HG03175 (cell line): Measurements from ENCODE around the gene ALS2CL.
A peak's percentile ranks its signal among the peaks of the same experiment; 100 is the strongest.

Experiments
- ATAC-seq: cut with Tn5 transposase; IDR thresholded peaks from one replicate; pipeline ENCODE4 v1.9.1; 2021; ENCODE audit warnings: mild to moderate bottlenecking, moderate library complexity; ENCODE audit not compliant: unreplicated experiment

Gene ALS2CL

GRCh38 chr3:46643701-46644100 is 49.8 kb downstream of the ALS2CL start:
- ATAC-seq = no peak

GRCh38 chr3:46642971-46643370 is 50.5 kb downstream of the ALS2CL start:
- ATAC-seq = no peak

GRCh38 chr3:46640927-46641326 is 52.6 kb downstream of the ALS2CL start:
- no peak for ATAC-seq

GRCh38 chr3:46639221-46639620 is 54.3 kb downstream of the ALS2CL start:
- ATAC-seq = no peak

- ATAC-seq = no peak
These were observed 58.6 kb downstream of the ALS2CL start for GRCh38 chr3:46634856-46635255.

- ATAC-seq = no peak
These were observed 60.7 kb downstream of the ALS2CL start for GRCh38 chr3:46632792-46633191.

- ATAC-seq = peak; percentile 93
These were observed 63.6 kb downstream of the ALS2CL start for GRCh38 chr3:46629551-46630517.

- no peak for ATAC-seq
These were observed 64.5 kb downstream of the ALS2CL start for GRCh38 chr3:46628901-46629369.

- ATAC-seq = no peak
These were observed 66.4 kb downstream of the ALS2CL start for GRCh38 chr3:46627078-46627477.

GRCh38 chr3:46626039-46626438 is 67.4 kb downstream of the ALS2CL start:
- ATAC-seq = no peak

GRCh38 chr3:46624975-46625490 is 68.4 kb downstream of the ALS2CL start:
- no peak for ATAC-seq

- ATAC-seq = no peak
These were observed 68.9 kb downstream of the ALS2CL start for GRCh38 chr3:46624533-46624932.

- ATAC-seq = no peak
These were observed 73.4 kb downstream of the ALS2CL start for GRCh38 chr3:46619845-46620778.
